Prostate gland (tissue), 2 donors: ENCODE data around the gene MS4A3.

Experiments used
- CTCF ChIP-seq, 4 experiments: fragments of 200-600 bp in 2 of 4; fragments of 450-650 bp in 2 of 4; sonication (generic) in 2 of 4; IDR thresholded peaks; 1 replicate in 3 of 4; 2 replicates in 1 of 4; pipeline ENCODE4 v1.5.1; 2016 to 2019; ENCODE audit warnings: antibody characterized with exemption in 4 of 4, mild to moderate bottlenecking in 2 of 4, moderate library complexity in 2 of 4
- POLR2A ChIP-seq: fragments of 450-650 bp; IDR thresholded peaks from one replicate; pipeline ENCODE4 v1.6.1; 2016; ENCODE audit warnings: antibody characterized with exemption, mild to moderate bottlenecking

- no peak for TF ChIP-seq CTCF (IDR thresholded peaks at IDR 0.05)
- no peak for TF ChIP-seq POLR2A
These were observed 27.3 kb upstream of the MS4A3 start for GRCh38 chr11:60029015-60029632.
